DOHH2 (cell line): Measurements from ENCODE around the gene P2RX7.
"Not testable (repeated sequence)": the region's sequence is repeated elsewhere in the genome, so short reads cannot be mapped to it uniquely, and the experiment has no call there.

Source experiments
- H3F3A ChIP-seq: fragments of 200-600 bp; sonication (generic), shearing (Covaris generic); 2 replicates; pipeline ENCODE4 v1.6.0; 2016; ENCODE audit warnings: antibody characterized with exemption, mild to moderate bottlenecking; ENCODE audit not compliant: control insufficient read depth, insufficient read depth
- H3K27ac ChIP-seq: fragments of 200-600 bp; sonication (generic); 2 replicates; pipeline ENCODE4 v1.5.1; 2014; ENCODE audit warnings: low read depth, mild to moderate bottlenecking, low read length, moderate library complexity
- H3K27me3 ChIP-seq: fragments of 200-600 bp; sonication (generic); 2 replicates; pipeline ENCODE4 v1.6.1; 2014; ENCODE audit warnings: mild to moderate bottlenecking, low read length, mixed read lengths; ENCODE audit not compliant: control insufficient read depth
- H3K36me3 ChIP-seq: fragments of 200-600 bp; sonication (generic); 2 replicates; pipeline ENCODE4 v1.6.1; 2014; ENCODE audit warnings: mild to moderate bottlenecking, low read length, moderate library complexity, mixed read lengths; ENCODE audit not compliant: control insufficient read depth
- H3K4me1 ChIP-seq: fragments of 200-600 bp; sonication (generic); 2 replicates; pipeline ENCODE4 v1.6.1; 2014; ENCODE audit warnings: mild to moderate bottlenecking, low read length, mixed read lengths; ENCODE audit not compliant: control insufficient read depth
- H3K4me2 ChIP-seq: fragments of 200-600 bp; sonication (generic); 2 replicates; pipeline ENCODE4 v1.6.0; 2014; ENCODE audit warnings: mild to moderate bottlenecking, low read length, moderate library complexity
- H3K4me3 ChIP-seq: fragments of 200-600 bp; sonication (generic); 2 replicates; pipeline ENCODE4 v1.5.1; 2014; ENCODE audit warnings: mild to moderate bottlenecking, low read length, mixed read lengths
- H3K79me2 ChIP-seq: fragments of 200-600 bp; sonication (generic); 2 replicates; pipeline ENCODE4 v1.6.1; 2014; ENCODE audit warnings: mild to moderate bottlenecking, low read length, mixed read lengths; ENCODE audit not compliant: control insufficient read depth
- H3K9me2 ChIP-seq: fragments of 200-600 bp; sonication (generic); replicated peaks from 2 replicates; pipeline ENCODE4 v1.6.1; 2014; ENCODE audit warnings: mild to moderate bottlenecking, low read length, mixed read lengths; ENCODE audit not compliant: control insufficient read depth
- H3K9me3 ChIP-seq: fragments of 200-600 bp; sonication (generic); 2 replicates; pipeline ENCODE4 v1.6.1; 2014; ENCODE audit warnings: antibody characterized with exemption, low read length, mixed read lengths; ENCODE audit not compliant: control insufficient read depth, insufficient read depth
- H4K20me1 ChIP-seq: fragments of 200-600 bp; sonication (generic); 2 replicates; pipeline ENCODE4 v1.6.0; 2014; ENCODE audit warnings: low read depth, mild to moderate bottlenecking, antibody characterized with exemption, low read length, moderate library complexity; ENCODE audit not compliant: control insufficient read depth, insufficient read depth
- CTCF ChIP-seq: fragments of 200-600 bp; sonication (generic); IDR thresholded peaks from one replicate; pipeline ENCODE4 v1.5.1; 2014; ENCODE audit warnings: antibody characterized with exemption, mild to moderate bottlenecking, low read depth, low read length; ENCODE audit not compliant: poor library complexity, severe bottlenecking
- EZH2phosphoT487 ChIP-seq: fragments of 200-600 bp; sonication (generic); IDR thresholded peaks from 2 replicates; pipeline ENCODE4 v1.6.1; 2017; ENCODE audit warnings: borderline replicate concordance, mild to moderate bottlenecking, antibody characterized with exemption, low read length, moderate library complexity, mixed read lengths

Gene P2RX7

DNA sequence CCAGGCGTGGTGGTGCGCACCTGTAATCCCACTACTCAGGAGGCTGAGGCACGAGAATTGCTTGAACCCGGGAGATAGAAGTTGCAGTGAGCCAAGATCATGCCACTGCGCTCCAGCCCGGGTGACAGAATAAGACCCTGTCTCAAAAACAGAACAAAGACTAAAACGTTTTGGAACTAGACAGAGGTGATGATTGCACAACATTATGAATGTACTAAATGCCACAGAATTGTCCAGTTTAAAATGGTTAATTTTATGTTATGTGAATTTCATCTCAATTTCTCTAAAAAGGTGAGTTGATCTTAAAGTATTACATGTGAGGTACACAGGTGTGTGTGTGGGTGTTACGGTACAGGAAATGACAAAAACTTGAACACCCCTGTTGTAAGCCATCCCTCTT is 93.7 kb downstream of the P2RX7 start:
- no peak overlapping the region for H3K27ac ChIP-seq
- no peaks in the 10 kb centered on the region for H3K27me3 ChIP-seq
- no peaks in the 10 kb centered on the region for H3K36me3 ChIP-seq
- no peaks in the 10 kb centered on the region for H3K9me2 ChIP-seq
- no peak overlapping the region for H3K4me3 ChIP-seq
- H3F3A ChIP-seq = 0 out of 2 replicates have a peak, but pooled peaks cover 2% of the 10 kb centered on the region
- H3K4me1 ChIP-seq = peaks cover 38% of the 10 kb centered on the region
- H3K4me2 ChIP-seq = no peak overlapping the region
- no peaks in the 10 kb centered on the region for H3K9me3 ChIP-seq
- TF ChIP-seq EZH2phosphoT487 (no peak), CTCF (no peak)
- H4K20me1 ChIP-seq = no peaks in the 10 kb centered on the region
- no peaks in the 10 kb centered on the region for H3K79me2 ChIP-seq

DNA sequence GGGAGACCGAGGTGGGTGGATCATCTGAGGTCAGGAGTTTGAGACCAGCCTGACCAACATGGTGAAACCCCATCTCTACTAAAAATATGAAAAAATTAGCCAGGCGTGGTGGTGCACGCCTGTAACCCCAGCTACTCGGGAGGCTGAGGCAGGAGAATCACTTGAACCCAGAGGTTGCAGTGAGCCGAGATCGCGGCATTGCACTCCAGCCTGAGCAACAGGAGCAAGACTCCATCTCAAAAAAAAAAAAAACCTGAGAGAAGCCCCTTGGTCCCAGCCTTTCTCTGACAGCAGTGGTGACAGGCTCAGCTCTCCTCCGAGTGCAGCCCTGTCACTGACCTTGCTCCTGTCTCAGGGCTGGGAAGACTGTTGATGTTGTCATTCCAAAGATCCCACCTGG is 94.2 kb downstream of the P2RX7 start:
- H3K4me3 ChIP-seq = 0 out of 2 replicates have a peak overlapping the region, but pooled peaks have one; percentile 0
- H3K36me3 ChIP-seq, H3K79me2 ChIP-seq, H3K9me3 ChIP-seq, H4K20me1 ChIP-seq, H3K9me2 ChIP-seq, H3K27me3 ChIP-seq, H3K27ac ChIP-seq, H3F3A ChIP-seq: not testable (repeated sequence)
- H3K4me2 ChIP-seq = peak overlapping the region; percentile 56
- H3K4me1 ChIP-seq = peaks cover 38% of the 10 kb centered on the region

GRCh38 chr12:121227294-121227693 is 94.6 kb downstream of the P2RX7 start:
- H3K27ac ChIP-seq = 0 out of 2 replicates have a peak overlapping the region, but pooled peaks have one; percentile 8
- no peaks in the 10 kb centered on the region for H3K27me3 ChIP-seq
- H3K9me3 ChIP-seq = no peaks in the 10 kb centered on the region
- H3K4me2 ChIP-seq = peak overlapping the region; percentile 56
- H4K20me1 ChIP-seq = no peaks in the 10 kb centered on the region
- peak overlapping the region; percentile 0; the same call in 1 of the 2 replicates for H3K4me3 ChIP-seq
- H3K9me2 ChIP-seq = no peaks in the 10 kb centered on the region
- no peaks in the 10 kb centered on the region for H3K79me2 ChIP-seq
- no peaks in the 10 kb centered on the region for H3K36me3 ChIP-seq
- H3K4me1 ChIP-seq = peaks cover 38% of the 10 kb centered on the region
- H3F3A ChIP-seq = 0 out of 2 replicates have a peak, but pooled peaks cover 2% of the 10 kb centered on the region
- TF ChIP-seq CTCF = no peak
- TF ChIP-seq EZH2phosphoT487 = no peak

- no peaks in the 10 kb centered on the region for H3K9me2 ChIP-seq
- 0 out of 2 replicates have a peak, but pooled peaks cover 2% of the 10 kb centered on the region for H3F3A ChIP-seq
- H3K4me3 ChIP-seq = no peak overlapping the region
- H3K4me2 ChIP-seq = no peak overlapping the region
- no peaks in the 10 kb centered on the region for H3K79me2 ChIP-seq
- no peak overlapping the region for H3K27ac ChIP-seq
- H3K36me3 ChIP-seq = no peaks in the 10 kb centered on the region
- H3K4me1 ChIP-seq = peaks cover 22% of the 10 kb centered on the region
- no peaks in the 10 kb centered on the region for H3K27me3 ChIP-seq
- H3K9me3 ChIP-seq = no peaks in the 10 kb centered on the region
- H4K20me1 ChIP-seq = no peaks in the 10 kb centered on the region
- TF ChIP-seq EZH2phosphoT487 (no peak), CTCF (no peak)
Observed at GRCh38 chr12:121228919-121229665, 96.4 kb downstream of the P2RX7 start.
